GM21619 (cell line): ENCODE measurements around the gene APOL6.
"Not testable (repeated sequence)": the region's sequence is repeated elsewhere in the genome, so short reads cannot be mapped to it uniquely, and the experiment has no call there.

Experiments
- ATAC-seq: cut with Tn5 transposase; IDR thresholded peaks from one replicate; pipeline ENCODE4 v1.9.1; 2021; ENCODE audit not compliant: unreplicated experiment

The APOL6 gene

DNA sequence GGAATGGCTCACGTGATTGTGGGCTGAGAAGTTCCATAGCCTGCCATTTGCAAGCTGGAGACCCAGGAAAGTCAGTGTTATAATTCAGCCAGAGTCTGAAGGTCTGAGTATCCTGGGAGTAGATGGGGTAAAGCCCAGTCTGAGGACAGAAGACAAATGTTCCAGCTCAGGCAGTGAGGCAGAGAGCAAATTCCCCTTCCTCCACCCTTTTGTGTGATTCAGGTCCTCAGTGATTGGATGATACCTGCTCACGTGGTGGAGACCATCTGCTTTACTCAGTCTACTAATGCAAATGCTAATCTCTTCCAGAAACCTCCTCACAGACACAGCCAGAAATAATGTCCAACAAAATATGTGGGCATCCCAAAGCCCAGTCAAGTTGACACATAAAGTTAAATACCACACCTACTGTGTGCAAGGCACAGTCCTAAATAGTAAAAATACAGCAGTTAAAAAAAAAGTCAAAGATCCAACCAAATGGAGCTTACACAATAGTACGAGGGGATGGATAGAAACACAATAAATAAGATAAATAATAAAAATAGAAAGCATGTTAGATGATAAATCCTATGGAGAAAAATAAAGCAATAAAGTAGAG, 13.2 kb upstream of the APOL6 start:
- no peak for ATAC-seq

DNA sequence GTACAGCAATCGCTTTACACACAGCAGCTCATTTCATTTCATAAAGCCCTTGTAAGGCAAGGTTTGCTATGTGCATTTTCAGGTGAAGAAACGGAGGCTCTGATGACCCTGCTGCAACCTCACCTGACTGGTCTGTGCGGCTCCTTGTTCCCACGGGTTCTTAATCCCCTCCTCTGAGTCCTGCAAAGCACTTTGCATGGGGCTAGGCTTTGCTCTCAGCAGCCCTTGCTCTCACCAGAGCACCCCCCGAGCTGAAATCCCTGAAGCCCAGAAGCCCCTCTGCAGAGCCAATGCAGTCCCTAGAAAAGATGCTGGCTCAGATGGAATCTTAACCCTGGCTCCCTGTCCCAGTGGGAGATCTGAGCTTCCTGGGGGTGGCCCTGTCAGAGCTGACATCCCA, 11.0 kb upstream of the APOL6 start:
- no peak for ATAC-seq

DNA sequence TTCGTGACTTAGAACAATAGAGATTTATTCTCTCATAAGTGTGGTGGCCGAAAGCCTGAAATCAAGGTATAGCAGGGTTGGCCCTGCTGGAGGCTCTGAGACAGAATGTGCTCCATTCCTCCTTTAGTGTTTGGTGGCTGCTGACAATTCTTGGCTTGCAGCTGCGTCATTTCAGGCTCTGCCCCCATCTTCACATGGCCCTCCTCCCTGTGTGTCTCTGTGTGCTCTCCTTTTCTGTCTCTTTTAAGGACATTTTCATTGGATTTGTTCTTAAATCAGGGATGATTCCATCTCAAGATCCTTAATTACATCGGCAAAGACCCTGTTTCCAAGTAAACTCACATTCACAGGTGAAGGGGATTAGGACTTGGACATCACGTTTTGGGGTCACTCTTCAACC, 10.2 kb upstream of the APOL6 start:
- ATAC-seq: no peak

DNA sequence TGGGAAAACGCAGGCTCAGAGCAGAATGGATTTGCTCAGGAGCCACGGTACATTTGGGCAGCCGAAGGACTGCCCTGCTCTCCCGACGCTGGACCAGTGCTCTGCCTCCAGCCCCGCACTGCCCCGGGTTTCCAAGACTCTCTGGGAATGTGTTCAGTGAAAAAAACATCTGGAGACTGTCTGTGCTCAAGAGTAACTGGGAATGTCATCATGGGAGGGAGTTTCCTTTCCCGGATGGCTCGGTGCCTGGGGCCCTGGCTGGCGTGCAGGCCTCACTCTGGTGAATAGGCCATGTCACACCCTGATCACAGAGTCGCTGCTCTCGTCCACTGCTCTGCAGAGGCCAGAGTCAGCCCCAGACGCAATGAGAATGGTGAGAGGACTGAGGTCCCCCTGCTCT, 9.8 kb upstream of the APOL6 start:
- ATAC-seq: no peak

DNA sequence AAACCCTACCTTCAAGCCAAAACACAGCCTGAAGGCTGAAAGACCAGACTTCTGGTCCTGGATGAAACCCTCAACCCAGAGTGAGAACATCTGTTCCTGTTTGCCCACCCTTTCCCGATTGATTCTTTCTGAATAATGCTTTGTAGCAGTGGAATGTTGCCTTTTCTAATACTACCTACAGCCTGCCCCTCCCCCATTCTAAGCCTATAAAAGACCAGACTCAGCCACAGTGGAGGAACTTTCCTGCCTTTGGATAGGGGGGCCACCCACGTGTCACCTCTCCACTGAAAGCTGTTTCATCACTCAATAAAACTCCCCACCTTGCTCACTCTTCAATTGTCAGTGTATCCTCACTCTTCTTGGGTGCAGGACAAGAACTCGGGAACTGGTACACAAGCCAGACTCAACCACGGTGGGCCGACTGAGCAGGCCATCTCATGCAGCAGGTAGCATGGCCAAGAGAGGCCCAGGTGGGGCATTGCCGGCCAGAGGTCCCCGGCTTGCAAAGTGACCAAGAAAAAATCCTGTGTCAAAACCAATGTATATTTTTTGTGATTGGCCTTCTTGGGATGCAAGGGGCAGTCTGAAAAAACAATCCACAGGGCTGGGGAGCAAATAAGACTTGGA, 6.6 kb upstream of the APOL6 start:
- ATAC-seq: no peak

DNA sequence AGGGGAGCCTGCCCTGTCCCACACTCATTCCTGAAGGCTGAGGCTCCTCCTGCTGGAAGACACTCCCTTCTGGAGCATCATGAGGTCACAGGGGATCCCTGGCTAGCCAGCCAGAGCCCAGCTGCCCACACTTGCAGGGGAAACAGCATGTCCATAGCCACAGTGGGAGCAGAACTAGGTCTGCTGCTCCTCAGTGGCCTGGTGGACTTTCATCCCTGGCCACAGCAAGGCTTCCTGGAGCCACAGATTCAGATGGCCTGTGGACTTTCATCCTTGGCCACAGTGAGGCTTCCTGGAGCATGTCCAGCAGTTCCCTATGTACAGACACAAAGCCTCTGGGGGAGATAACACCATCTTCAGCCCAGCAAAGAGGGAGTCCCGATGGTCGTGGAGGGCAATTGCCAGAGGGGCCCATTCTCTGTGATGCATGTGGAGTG, 5.9 kb upstream of the APOL6 start:
- ATAC-seq: no peak

DNA sequence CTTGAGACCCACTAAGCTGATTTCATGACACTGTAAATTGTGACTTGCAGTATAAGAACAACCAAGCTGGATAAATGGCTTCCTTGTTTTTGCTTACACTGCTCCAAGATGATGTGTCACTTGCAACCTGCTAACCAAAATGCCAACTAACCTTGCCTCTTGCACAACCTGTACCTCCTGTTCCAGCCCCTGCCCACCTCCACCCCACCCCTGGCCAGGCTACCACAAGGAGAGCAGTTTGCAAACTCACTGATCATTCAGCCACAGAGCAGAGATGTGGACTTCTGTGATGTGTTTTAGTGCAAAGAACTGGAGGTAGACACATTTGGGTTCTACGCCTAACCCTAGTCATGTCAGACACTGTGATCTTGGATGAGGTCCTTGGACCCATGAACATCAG, 4.3 kb upstream of the APOL6 start:
- ATAC-seq: no peak

DNA sequence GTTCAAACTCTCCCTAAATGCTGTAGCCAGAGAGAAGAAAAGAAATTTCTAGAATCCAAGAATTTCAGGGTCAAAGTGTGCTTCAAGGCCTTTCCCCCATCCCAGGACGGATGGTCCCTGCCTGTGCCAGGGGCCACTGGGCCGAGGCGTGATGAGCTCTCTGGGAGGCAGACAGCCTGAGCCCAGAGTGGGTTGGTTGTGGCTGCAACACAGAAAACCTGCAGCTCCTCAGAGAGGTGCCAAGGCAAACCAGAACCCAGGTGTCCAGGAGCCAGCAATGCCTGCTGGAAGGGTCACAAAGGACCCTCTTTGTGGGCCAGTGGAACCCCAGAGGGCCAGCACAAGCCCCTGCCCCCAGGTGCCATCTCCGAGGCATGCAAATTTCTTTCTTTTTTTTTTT, 2.6 kb upstream of the APOL6 start:
- ATAC-seq: no peak

DNA sequence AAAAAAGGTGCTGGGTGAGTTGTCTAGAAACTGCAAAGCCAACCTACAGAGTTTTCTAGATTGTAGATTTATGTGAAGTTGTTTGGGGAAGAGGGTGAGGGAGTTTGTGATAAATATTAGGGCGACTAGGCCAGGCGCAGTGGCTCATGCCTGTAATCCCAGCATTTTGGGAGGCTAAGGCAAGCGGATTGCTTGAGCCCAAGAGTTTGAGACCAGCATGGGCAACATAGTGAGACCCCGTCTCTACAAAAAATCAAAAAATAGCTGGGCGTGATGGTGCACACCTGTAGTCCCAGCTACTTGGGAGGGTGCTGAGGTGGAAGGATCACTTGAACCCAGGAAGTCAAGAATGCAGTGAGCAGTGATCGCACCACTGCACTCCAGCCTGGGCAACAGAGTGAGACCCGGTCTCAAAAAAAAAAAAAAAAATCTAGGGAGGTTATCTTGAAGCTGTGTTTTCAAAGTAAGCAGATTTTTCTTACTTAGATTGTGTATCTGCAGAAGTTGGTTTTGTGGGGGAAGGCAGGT, 844 bp downstream of the APOL6 start:
- ATAC-seq: no peak

DNA sequence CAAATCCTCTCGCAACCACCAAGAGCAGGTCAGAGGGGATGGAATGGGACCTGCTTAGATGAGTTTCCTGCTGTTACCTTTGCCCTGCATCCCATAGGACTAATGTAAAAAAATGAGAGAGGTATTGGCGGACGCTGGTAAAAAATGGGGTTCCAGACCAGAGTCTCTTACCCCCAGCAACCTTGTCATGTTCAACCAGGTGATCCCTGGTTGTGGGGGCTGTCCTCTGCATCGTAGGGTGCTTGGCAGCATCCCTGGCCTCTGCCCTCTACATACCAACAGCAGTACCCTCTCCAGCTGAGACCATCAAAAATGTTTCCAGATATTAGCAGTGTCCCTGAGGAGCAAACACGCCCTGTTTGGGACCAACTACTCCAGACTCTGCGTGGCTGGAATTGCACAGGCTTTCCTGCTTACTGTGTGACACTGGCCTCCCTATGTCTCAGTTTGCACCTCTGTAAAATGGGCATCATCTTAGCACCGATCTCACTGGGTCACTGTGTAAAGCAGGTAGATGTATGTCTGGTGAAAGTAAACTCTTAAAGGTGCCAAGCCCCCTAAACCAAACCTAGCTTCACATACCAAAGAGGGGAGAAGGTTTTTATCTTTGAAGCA, 1.5 kb downstream of the APOL6 start:
- ATAC-seq: no peak

DNA sequence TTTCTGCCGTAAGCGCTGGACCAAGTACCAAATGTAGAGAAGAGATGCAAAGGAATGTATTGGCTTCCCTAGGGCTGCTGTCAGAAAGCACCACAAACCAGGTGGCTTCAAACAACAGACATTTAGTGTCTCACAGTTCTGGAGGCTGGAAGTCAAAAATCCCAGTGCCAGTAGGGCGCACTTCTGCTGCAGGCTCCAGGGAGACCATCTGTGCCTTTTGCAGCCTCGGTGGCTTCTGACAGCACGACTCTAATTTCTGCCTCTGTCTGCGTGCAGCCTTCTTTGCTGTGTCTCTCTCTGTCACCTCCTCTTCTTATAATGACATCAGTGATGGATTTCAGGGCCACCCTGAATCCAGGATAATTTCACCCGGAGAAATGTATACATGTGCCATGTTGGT, 2.8 kb downstream of the APOL6 start:
- no peak for ATAC-seq

DNA sequence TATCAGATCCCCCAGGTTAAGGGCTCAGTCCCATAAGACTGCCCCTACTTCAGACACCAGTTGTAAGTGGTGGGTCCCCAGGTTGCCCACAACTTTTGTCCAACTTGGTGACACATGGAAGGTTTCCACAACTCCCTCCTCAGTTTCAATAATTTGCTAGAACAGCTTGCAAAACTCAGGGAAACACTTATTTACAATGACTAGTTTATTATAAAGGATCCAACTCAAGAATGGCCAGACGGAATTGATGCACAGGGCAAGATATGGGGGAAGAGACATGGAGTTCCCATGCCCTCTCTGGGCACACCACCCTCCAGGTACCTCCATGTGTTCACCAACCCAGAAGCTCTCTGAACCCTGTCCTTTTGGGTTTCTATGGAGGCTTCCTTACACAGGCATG, 5.6 kb downstream of the APOL6 start:
- ATAC-seq: no peak

DNA sequence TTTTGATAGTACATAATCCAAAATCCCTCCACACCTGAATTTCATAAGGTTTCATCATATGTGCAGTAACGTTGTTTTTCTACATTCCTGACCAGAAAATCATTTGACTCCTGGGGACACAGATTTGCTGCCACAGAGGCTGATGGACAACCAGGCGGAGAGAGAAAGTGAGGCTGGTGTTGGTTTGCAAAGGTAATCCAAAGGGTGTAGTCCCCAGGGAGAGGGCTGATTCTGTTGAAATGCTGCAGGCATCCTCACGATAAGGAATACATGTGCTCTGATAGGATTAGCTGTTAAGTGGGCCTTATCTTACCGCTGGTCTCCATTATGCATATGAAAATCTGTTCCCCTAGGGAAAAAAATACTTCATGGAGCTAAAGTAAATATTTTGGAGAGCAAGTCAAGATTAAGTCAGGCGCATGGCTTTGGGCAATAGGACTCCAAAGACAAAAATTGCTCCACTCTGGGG, 8.1 kb downstream of the APOL6 start:
- no peak for ATAC-seq

DNA sequence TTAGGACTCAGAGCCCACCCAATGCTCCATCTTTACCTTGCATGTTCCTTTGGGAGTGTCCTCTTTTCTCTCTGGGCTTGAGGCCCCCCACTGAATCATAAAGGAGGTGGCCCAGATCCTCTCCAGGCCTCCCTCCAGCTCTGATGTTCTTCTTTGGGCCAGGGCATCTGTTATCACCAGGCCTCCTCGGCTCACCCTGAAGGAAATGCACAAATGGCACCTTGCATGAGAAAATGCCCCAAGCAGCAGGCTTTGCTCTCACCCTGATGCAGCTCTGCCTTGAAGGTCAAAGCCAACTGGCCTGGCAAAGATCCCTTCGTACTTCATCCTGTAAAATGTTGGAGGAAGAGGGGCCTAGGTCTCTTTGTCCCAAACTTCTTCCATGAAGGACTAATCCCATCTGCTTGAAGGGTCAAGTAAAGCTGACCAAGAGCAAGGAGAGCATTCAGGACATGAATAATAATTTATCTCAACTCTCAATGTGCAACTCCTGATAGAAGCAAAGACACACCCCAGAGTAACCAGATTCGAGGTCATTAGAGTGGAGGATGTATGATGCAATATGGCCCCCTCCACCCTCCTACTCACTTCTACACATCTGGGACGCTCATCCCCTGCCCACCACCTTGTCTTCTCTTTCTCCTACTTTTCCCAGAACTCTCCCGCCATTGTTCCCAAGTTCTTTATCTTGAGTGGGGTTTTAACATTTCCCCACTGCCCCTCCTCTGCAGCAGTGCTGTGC, 9.5 kb downstream of the APOL6 start:
- ATAC-seq: no peak

DNA sequence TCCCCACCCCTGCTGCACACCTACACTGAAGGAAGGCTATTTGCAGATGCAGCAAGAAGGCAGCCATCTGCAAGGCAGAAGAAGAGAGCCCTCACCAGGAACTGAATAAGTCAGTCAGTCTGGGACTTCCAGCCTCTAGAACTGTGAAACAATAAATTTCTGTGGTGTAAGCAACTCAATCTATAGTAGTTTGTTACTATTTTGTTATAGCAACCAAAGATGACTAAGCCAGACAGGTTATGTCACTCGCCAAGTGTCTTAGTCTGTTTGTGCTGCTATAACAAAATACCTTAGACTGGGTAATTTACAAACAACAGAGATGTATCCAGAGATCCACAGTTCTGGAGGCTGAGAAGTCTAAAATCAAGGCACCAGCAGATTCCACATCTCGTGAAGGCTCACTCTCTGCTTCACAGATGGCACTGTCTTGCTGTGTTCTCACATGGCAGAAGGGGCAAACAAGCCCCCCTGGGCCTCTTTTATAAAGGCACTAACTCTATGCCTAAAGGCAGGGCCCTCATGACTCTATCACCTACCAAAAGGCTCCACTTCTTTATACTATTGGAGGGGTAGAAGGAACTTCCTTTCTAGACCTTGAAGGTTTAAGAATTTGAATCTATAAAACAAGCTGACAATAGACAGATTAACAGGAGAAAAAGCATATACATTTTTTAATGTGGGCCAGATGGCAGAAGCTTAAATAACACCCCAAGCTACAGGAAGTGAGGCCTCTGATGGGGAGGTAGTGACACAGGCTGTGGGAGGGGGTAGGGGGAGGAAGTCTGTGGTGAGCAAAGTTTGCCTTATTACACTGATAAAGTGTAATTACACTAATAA, 12.3 kb downstream of the APOL6 start:
- no peak for ATAC-seq

DNA sequence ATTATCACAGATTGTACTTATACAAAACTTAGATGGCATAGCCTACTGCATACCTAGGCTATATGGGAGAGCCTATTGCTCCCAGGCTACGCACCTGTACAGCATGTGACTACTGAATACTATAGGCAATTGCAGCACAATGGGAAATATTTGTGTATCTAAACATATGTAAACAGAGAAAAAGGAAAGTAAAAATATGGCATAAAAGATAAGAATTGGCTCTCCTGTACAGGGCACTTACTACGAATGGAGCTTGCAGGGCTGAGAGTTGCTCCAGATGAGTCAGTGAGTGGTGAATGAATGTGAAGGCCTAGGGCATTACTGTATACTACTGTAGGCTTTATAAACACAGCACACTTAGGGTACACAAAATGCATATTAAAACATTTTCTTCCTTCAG, 13.2 kb downstream of the APOL6 start:
- ATAC-seq: no peak

DNA sequence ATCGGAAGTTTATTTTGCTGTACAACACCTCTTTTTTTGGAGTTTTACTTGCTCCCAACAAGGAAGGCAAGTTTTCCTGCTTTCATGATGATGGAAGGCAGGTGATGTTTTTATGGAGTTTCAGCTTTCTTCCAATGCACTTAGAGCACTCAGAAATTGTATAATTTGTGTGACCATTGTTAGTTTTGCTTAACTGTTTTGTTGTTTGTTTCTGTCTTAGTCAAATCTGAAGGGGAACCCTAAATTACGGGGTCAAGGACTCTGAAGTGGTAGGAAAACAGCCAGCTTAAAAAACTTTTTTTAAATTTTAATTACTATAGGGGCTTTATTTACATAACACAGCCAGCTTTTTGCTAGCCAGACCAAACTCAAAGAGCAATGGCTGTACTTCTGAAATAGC, 14.7 kb downstream of the APOL6 start:
- no peak for ATAC-seq

DNA sequence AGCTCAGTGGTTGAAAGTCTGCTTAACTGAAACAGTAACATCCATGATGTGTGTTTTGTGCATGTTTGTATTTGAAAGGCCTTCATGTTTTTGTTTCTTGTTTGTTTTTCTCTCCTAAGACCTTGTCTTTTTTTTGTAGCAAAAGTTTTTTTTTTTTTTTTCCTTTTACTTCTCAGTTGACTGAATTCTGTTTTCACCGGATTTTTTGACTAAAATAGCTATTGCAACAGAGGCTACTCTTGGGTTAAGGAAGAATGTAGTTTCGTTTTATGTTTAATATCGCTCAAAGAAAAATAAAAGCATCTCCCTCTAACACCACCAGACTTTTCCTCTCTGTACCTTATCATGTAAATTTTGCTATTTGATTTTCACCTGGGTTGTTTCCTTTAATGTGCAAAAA, 15.1 kb downstream of the APOL6 start:
- no peak for ATAC-seq

DNA sequence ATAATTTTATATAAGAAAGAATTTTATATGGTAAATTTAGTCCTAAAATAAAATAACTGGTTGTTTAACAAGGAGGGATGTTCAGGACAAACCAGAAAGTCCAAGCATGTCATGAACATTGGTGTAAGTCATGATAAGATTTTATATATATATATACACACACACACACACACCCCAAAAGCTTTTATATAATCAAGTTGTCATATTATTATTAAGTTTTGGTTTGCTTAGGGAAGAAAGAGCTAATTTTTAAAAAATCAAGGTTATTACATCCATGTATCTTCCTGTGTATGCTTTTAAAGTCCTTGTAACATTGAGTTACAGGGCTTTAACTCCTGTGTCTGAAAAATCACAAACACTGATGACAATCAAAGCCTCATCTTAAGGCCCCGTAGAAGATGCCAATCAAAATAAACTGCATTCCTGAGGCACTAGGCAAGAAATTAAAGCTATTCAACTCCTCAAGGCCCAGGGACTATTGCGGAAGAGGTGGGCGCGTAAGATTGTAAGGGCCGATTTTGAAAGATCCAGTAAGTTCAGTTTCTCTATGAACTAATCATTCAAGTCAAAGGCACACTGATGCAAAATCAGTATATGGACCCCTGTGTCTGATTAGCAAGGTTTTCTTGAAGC, 16.8 kb downstream of the APOL6 start:
- ATAC-seq: no peak

DNA sequence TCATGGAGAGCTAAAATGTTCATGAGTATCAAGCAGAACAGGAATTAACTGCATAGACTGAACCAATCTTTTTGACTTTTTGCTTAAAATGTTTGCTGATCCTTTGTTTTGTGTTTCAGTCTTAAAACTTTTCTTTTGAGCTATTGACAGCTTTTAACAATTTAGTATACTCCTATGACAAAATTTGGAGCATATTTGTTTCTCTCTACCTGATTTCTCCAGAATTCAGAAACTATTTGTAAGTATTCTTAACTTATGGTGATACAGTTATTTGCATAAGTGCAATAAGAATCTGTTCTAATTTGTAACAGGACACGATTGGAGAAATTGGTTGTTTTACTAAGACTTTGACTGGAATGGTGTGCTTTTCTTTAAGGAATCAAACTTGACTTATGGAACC, 18.5 kb downstream of the APOL6 start:
- ATAC-seq: not testable (repeated sequence)
